ENCODE measurements around the gene CFAP210.

Gene CFAP210

GRCh38 chr2:169683425-169684134 lies 10.6 kb downstream of the CFAP210 start:
- TF ChIP-seq SIN3A (IDR thresholded peaks at IDR 0.05; ENCODE audit: borderline replicate concordance, insufficient read depth, low read length) (no peak), REST (IDR thresholded peaks at IDR 0.05; ENCODE audit: insufficient read depth in 1 of 2, low read depth in 2 of 2, low read length in 2 of 2) (no peak)

DNA sequence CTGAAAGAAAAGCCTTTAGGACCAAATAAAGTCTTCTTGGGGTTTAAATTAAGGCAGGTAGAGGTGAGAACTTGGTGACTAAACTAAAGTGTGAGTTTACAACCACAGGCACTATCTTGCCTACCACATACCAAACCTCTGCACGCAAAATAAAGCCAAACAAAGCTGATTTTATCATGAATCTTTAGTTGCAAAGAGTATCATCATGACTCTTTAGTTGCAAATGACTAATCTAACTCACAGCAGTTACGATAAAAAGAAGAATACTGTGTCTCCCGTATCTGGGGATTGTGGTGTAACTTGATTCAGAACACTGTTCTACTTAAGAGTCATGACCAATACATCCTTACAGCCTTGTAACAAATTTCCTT lies 11.2 kb downstream of the CFAP210 start:
- TF ChIP-seq TAF1 (IDR thresholded peaks at IDR 0.05; ENCODE audit: borderline replicate concordance, insufficient read depth, low read length) (no peak), SIN3A (IDR thresholded peaks at IDR 0.05; ENCODE audit: borderline replicate concordance, insufficient read depth, low read length) (no peak), POLR2AphosphoS5 (IDR thresholded peaks at IDR 0.05; ENCODE audit: low read depth, low read length) (no peak), FOXP2 (optimal IDR thresholded peaks at IDR 0.05; ENCODE audit: borderline replicate concordance, extremely low read depth, extremely low read length, insufficient read depth) (no peak), REST (IDR thresholded peaks at IDR 0.05; ENCODE audit: insufficient read depth in 1 of 2, low read depth in 2 of 2, low read length in 2 of 2) (no peak)

DNA sequence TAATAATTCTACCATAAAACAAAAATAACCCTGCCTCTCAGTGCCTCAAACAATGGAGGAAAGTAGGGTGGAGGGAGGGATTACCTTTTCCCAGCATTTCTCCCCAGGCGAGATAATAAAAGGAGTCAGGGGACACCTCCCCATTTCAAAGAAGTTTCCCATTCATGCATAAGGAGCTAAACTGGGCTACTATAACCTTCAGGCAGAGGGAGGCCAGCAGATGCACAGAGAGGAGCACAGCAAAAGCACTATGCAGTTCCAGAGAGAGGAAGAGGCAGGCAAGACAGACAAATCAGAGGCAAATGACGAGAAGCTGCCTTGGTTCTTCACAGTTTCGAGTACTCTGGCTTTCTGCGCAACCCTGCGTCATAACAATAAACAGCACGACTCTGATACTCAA lies 17.4 kb downstream of the CFAP210 start:
- TF ChIP-seq FOXP2 (optimal IDR thresholded peaks at IDR 0.05; ENCODE audit: borderline replicate concordance, extremely low read depth, extremely low read length, insufficient read depth), result no peak
- TF ChIP-seq REST (IDR thresholded peaks at IDR 0.05; ENCODE audit: insufficient read depth in 1 of 2, low read depth in 2 of 2, low read length in 2 of 2), result no peak
- TF ChIP-seq SIN3A (IDR thresholded peaks at IDR 0.05; ENCODE audit: borderline replicate concordance, insufficient read depth, low read length), result no peak
- no peak for TF ChIP-seq TAF1 (IDR thresholded peaks at IDR 0.05; ENCODE audit: borderline replicate concordance, insufficient read depth, low read length)
- TF ChIP-seq POLR2AphosphoS5 (IDR thresholded peaks at IDR 0.05; ENCODE audit: low read depth, low read length), result no peak

GRCh38 chr2:169676357-169676756 lies 17.8 kb downstream of the CFAP210 start:
- TF ChIP-seq POLR2AphosphoS5 (IDR thresholded peaks at IDR 0.05; ENCODE audit: low read depth, low read length) (no peak), FOXP2 (optimal IDR thresholded peaks at IDR 0.05; ENCODE audit: borderline replicate concordance, extremely low read depth, extremely low read length, insufficient read depth) (no peak), SIN3A (IDR thresholded peaks at IDR 0.05; ENCODE audit: borderline replicate concordance, insufficient read depth, low read length) (no peak), REST (IDR thresholded peaks at IDR 0.05; ENCODE audit: insufficient read depth in 1 of 2, low read depth in 2 of 2, low read length in 2 of 2) (no peak), TAF1 (IDR thresholded peaks at IDR 0.05; ENCODE audit: borderline replicate concordance, insufficient read depth, low read length) (no peak)

- TF ChIP-seq SIN3A (IDR thresholded peaks at IDR 0.05; ENCODE audit: borderline replicate concordance, insufficient read depth, low read length) (no peak), TAF1 (IDR thresholded peaks at IDR 0.05; ENCODE audit: borderline replicate concordance, insufficient read depth, low read length) (no peak)
Observed at GRCh38 chr2:169673921-169674320, 20.3 kb downstream of the CFAP210 start.
